T-cell (primary cell): ENCODE data around the gene KIF22. TPM values are rescaled to one million over a fixed set of nuclear protein-coding genes. Genes with fewer than 3 reads are reported as not detected.
A peak's percentile ranks its signal among the peaks of the same experiment; 100 is the strongest.

ENCODE experiments used
- ATAC-seq, 4 experiments: fragments of 200-7000 bp in 3 of 4; fragments of 150-1000 bp in 1 of 4; cut with Tn5 transposase; replicated peaks in 1 of 4; 1 replicate in 3 of 4; 2 replicates in 1 of 4; pipeline ENCODE4 v1.10.0; 2021; ENCODE audit warnings: moderate library complexity in 3 of 4, mild to moderate bottlenecking in 2 of 4, moderate number of reproducible peaks in 1 of 4
- CTCF ChIA-PET, 2 donors: fragments of 300-600 bp; sonication (Branson Sonifier 250); formaldehyde crosslinking; loops; one replicate each; lab custom pipeline; 2022; ENCODE audit warnings: antibody characterized with exemption in 2 of 2; lab: Charles Lee
- POLR2A ChIA-PET, 2 donors: fragments of 300-600 bp; sonication (Branson Sonifier 250); formaldehyde crosslinking; loops; one replicate each; lab custom pipeline; 2022; ENCODE audit warnings: antibody characterized with exemption in 2 of 2; lab: Charles Lee
- DNase-seq, 35 experiments: peaks; one replicate each; pipeline versions ENCODE4 v3.0.0 to v3.0.0-alpha.2; 2013 to 2023
- H3K27ac ChIP-seq: one replicate; pipeline ENCODE4 v1.5.1; 2013; ENCODE audit warnings: low read length
- H3K27me3 ChIP-seq, 2 experiments: replicated peaks in 1 of 2; 1 replicate in 1 of 2; 2 replicates in 1 of 2; pipeline versions ENCODE4 v1.6.1 to v1.7.0; 2013; ENCODE audit warnings: low read length in 1 of 2, mixed read lengths in 1 of 2; ENCODE audit not compliant: control insufficient read depth in 2 of 2, insufficient read depth in 2 of 2; ENCODE audit errors: extremely low read depth in 1 of 2
- H3K36me3 ChIP-seq, 2 donors: 1 replicate in 1 of 2; 2 replicates in 1 of 2; pipeline versions ENCODE4 v1.6.1 to v1.7.0; 2013; ENCODE audit warnings: low read length in 1 of 2; ENCODE audit not compliant: control insufficient read depth in 2 of 2, insufficient read depth in 1 of 2; ENCODE audit errors: extremely low read depth in 1 of 2
- H3K4me1 ChIP-seq, 2 experiments: 1 replicate in 1 of 2; 2 replicates in 1 of 2; pipeline versions ENCODE4 v1.6.1 to v1.7.0; 2013; ENCODE audit warnings: low read length in 2 of 2, mixed read lengths in 1 of 2; ENCODE audit not compliant: insufficient read depth in 2 of 2, control insufficient read depth in 1 of 2; ENCODE audit errors: extremely low read depth in 1 of 2
- H3K4me3 ChIP-seq, 2 donors: 1 replicate in 1 of 2; 2 replicates in 1 of 2; pipeline versions ENCODE4 v1.5.1 to v1.7.0; 2013; ENCODE audit warnings: mild to moderate bottlenecking in 2 of 2, low read length in 1 of 2, moderate library complexity in 1 of 2; ENCODE audit not compliant: control insufficient read depth in 1 of 2; ENCODE audit errors: extremely low read depth in 1 of 2
- H3K9me3 ChIP-seq: 2 replicates; pipeline ENCODE4 v1.7.0; 2013
- H3K27ac Mint-ChIP-seq, 2 donors: one replicate each; pipeline ENCODE4 v1.8.0; 2020 to 2021; ENCODE audit warnings: mild to moderate bottlenecking in 2 of 2, mixed read lengths in 2 of 2
- H3K27me3 Mint-ChIP-seq, 2 donors: one replicate each; pipeline ENCODE4 v1.8.0; 2021 to 2022; ENCODE audit warnings: mixed read lengths in 2 of 2
- H3K36me3 Mint-ChIP-seq: one replicate; pipeline ENCODE4 v1.8.0; 2021; ENCODE audit warnings: mixed read lengths
- H3K4me1 Mint-ChIP-seq, 3 donors: one replicate each; pipeline ENCODE4 v1.8.0; 2020 to 2022; ENCODE audit warnings: mixed read lengths in 3 of 3, mild to moderate bottlenecking in 1 of 3
- H3K4me3 Mint-ChIP-seq, 3 donors: one replicate each; pipeline ENCODE4 v1.8.0; 2020 to 2022; ENCODE audit warnings: mild to moderate bottlenecking in 3 of 3, mixed read lengths in 3 of 3, moderate library complexity in 3 of 3
- H3K9me3 Mint-ChIP-seq, 3 donors: one replicate each; pipeline ENCODE4 v1.8.0; 2020 to 2022; ENCODE audit warnings: mixed read lengths in 3 of 3
- WGBS: methylation state at CpG from one replicate; pipeline ENCODE4 v1.1.5; 2013; ENCODE audit warnings: missing lambda C conversion rate; ENCODE audit not compliant: insufficient coverage; 5-methylcytosine and 5-hydroxymethylcytosine counted together
- total RNA-seq, 35 experiments: library from RNA in 6 of 35; stranded (reverse) in 6 of 35; fragments of 120-200 nt in 1 of 35; gene quantifications; one replicate each; pipeline versions ENCODE4 v1.2.1 to v1.2.4 and lab custom pipeline; 2013 to 2026

KIF22 gene
- total RNA-seq, 5 donors from 2014 or later (not counting 1 experiment from before 2014, with no cell fraction given), result 84.1 to 95.2 (median 84.9) TPM

DNA sequence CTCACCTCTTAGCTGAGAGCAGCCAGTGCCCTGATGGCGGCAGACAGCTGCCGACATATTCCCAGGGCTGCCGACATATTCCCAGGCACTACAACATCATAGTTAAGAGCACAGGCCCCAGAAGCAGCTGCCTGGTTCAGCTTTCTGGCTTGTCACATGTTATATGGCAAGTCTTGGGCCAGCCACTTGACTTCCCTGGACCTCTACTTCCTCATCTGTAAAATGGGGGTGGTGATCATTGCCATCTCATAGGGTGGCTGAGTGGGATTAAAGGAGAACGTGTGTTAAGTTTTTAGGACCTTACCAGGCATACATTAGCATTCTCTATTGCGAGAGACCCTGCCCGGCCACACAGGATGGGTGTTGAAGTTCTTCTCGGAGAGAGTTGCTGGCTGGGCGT lies 53.4 kb downstream of the KIF22 start:
- ATAC-seq (no peak), DNase-seq (no peak)
- CTCF ChIA-PET, result interaction anchor here in 1 of 2 donors (0.6 kb wide), 1 partner anchor 18 kb away, joined by 6 read pairs; no protein-coding TSS in a partner anchor
- H3K4me1 Mint-ChIP-seq, result peaks cover 6 to 10% (median 6%) of the 10 kb centered on the region in 3 donors
- POLR2A ChIA-PET, result no interaction called here
- H3K27ac ChIP-seq, result no peak overlapping the region
- H3K27me3 ChIP-seq, result no peaks in the 10 kb centered on the region
- H3K9me3 Mint-ChIP-seq, result no peaks in the 10 kb centered on the region
- no peaks in the 10 kb centered on the region for H3K9me3 ChIP-seq
- no peak overlapping the region for H3K4me3 ChIP-seq
- H3K4me1 ChIP-seq, result peaks cover 0 to 9% of the 10 kb centered on the region in 2 experiments
- no peak overlapping the region for H3K4me3 Mint-ChIP-seq
- peaks cover 35% of the 10 kb centered on the region for H3K36me3 Mint-ChIP-seq
- no peaks in the 10 kb centered on the region for H3K27me3 Mint-ChIP-seq
- 98% methylated on average over 7 of the region's 8 CpGs for WGBS
- peak overlapping the region; percentile 42 to 45 for H3K27ac Mint-ChIP-seq
- H3K36me3 ChIP-seq, result peaks cover 34 to 83% of the 10 kb centered on the region in 2 donors

GRCh38 chr16:29844575-29845331 lies 54.2 kb downstream of the KIF22 start:
- peak overlapping the region in 1 of 2 donors; percentile 41 for H3K27ac Mint-ChIP-seq
- no peak overlapping the region for H3K4me3 Mint-ChIP-seq
- H3K9me3 Mint-ChIP-seq, result no peaks in the 10 kb centered on the region
- H3K27ac ChIP-seq, result no peak overlapping the region
- 97% methylated on average over 25 of the region's 28 CpGs for WGBS
- H3K27me3 Mint-ChIP-seq, result no peaks in the 10 kb centered on the region
- no peak overlapping the region for H3K4me3 ChIP-seq
- no peaks in the 10 kb centered on the region for H3K9me3 ChIP-seq
- peaks cover 6 to 12% (median 7%) of the 10 kb centered on the region in 3 donors for H3K4me1 Mint-ChIP-seq
- peaks cover 0 to 9% of the 10 kb centered on the region in 2 experiments for H3K4me1 ChIP-seq
- no peak for ATAC-seq
- CTCF ChIA-PET, result interaction anchor here (0.6 to 1.4 kb wide), 5 partner anchors 37 to 1210 kb away, joined by 4 to 8 read pairs (median 4); no protein-coding TSS in a partner anchor
- H3K36me3 ChIP-seq, result peaks cover 33 to 75% of the 10 kb centered on the region in 2 donors
- DNase-seq, result no peak
- peaks cover 31% of the 10 kb centered on the region for H3K36me3 Mint-ChIP-seq
- POLR2A ChIA-PET, result no interaction called here
- no peaks in the 10 kb centered on the region for H3K27me3 ChIP-seq

GRCh38 chr16:29845656-29846055 lies 55.1 kb downstream of the KIF22 start:
- no peak overlapping the region for H3K4me3 ChIP-seq
- H3K9me3 Mint-ChIP-seq, result no peaks in the 10 kb centered on the region
- CTCF ChIA-PET, result interaction anchor here (0.5 to 1.4 kb wide), 7 partner anchors 32 to 191 kb away, joined by 3 to 8 read pairs (median 4); no protein-coding TSS in a partner anchor
- H3K27ac ChIP-seq, result no peak overlapping the region
- ATAC-seq (no peak), DNase-seq (no peak)
- no peaks in the 10 kb centered on the region for H3K9me3 ChIP-seq
- H3K4me3 Mint-ChIP-seq, result no peak overlapping the region
- 98% methylated on average over 18 of the region's 18 CpGs for WGBS
- no peaks in the 10 kb centered on the region for H3K27me3 ChIP-seq
- H3K4me1 Mint-ChIP-seq, result peaks cover 6 to 13% (median 12%) of the 10 kb centered on the region in 3 donors
- H3K36me3 ChIP-seq, result peaks cover 25 to 66% of the 10 kb centered on the region in 2 donors
- peak overlapping the region; percentile 58 to 72 for H3K27ac Mint-ChIP-seq
- POLR2A ChIA-PET, result interaction anchor here in 1 of 2 donors (0.6 kb wide), 1 partner anchor 155 kb away, joined by 3 read pairs; no protein-coding TSS in a partner anchor
- peaks cover 0 to 9% of the 10 kb centered on the region in 2 experiments for H3K4me1 ChIP-seq
- peaks cover 24% of the 10 kb centered on the region for H3K36me3 Mint-ChIP-seq
- H3K27me3 Mint-ChIP-seq, result no peaks in the 10 kb centered on the region

DNA sequence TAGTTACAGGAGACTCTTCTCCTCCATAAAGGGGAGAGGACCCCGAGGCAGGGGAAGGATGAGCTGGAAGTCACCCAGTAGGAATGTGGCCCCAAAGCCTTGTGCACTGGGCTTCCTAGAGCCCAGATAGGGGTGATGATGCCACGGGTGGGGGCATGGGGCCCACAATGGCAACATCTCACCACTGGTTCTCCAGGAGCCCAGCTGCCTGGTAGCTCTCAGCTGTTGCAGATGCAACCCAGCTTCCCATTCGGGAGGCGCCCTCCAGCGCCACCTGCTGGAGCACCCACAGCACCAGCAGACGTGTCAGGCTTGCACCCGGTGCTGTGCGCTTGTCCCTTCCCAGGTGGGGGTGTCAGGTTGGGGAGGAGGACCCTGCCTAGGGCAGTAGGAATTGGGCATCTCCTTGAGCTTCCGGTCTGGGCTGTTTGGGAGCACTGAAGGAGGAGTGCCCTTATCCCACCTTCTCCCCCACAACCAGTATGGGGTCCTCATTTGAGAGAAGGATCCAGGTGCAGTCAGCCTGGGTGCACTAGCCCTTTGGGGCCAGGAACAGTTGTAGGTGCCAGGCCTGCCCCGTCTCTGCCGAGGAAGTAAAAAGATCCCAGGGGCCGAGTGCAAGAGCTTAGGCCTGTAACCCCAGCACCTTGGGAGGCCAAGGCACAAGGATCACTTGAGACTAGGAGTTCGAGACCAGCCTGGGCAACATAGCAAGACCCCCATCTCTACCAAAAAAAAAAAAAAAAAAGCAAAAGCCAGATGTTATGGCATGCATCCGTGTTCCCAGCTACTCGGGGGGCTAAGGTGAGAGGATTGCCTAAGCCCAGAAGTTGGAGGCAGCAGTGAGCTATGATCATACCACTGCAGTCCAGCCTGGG lies 58.1 kb downstream of the KIF22 start:
- CTCF ChIA-PET, result interaction anchor here (0.5 to 3.4 kb wide), 31 partner anchors 8 to 1043 kb away, joined by 3 to 66 read pairs (median 4); partner anchors contain the start of genes KIF22 (in 1 of the 2), PAGR1 (in 1 of the 2), QPRT (in 1 of the 2) and TAOK2 (in 1 of the 2)
- H3K27ac ChIP-seq, result no peak overlapping the region
- POLR2A ChIA-PET, result interaction anchor here (0.5 to 0.8 kb wide), 9 partner anchors 16 to 838 kb away, joined by 3 to 7 read pairs (median 4); no protein-coding TSS in a partner anchor
- H3K9me3 Mint-ChIP-seq, result no peaks in the 10 kb centered on the region
- peaks cover 0 to 9% of the 10 kb centered on the region in 2 experiments for H3K4me1 ChIP-seq
- H3K4me1 Mint-ChIP-seq, result peaks cover 5 to 13% (median 12%) of the 10 kb centered on the region in 3 donors
- no peaks in the 10 kb centered on the region for H3K27me3 Mint-ChIP-seq
- 12% methylated on average over 5 of the region's 15 CpGs for WGBS
- H3K27me3 ChIP-seq, result no peaks in the 10 kb centered on the region
- H3K36me3 ChIP-seq, result peaks cover 16 to 41% of the 10 kb centered on the region in 2 donors
- no peak overlapping the region for H3K4me3 ChIP-seq
- no peak overlapping the region for H3K4me3 Mint-ChIP-seq
- peak overlapping the region; percentile 69 to 72 for H3K27ac Mint-ChIP-seq
- ATAC-seq (peak; percentile 90 to 94 (median 92)), DNase-seq (peak; percentile 59 to 88 (median 78))
- no peaks in the 10 kb centered on the region for H3K9me3 ChIP-seq
- peaks cover 19% of the 10 kb centered on the region for H3K36me3 Mint-ChIP-seq

DNA sequence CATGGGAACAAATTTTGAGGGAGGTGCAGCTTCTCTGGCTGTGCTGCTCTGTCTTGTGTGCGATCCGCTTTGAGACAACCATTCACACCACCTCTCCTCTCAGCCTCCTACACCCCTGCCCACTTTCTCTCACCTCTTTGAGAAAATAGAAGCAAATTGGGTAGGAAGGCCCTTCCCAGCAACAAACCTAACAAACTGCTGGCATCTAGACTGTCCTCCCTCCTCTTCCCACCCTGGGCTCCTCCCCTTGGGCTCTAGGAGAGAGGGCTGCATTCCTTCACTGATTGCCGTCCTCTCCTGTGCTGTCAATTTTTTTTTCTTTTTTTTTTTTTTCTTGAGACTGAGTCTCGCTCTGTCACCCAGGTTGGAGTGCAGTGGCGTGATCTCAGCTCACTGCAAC lies 59.0 kb downstream of the KIF22 start:
- WGBS, result 60% methylated on average over 1 of the region's 5 CpGs
- POLR2A ChIA-PET, result interaction anchor here (0.6 to 0.8 kb wide), 3 partner anchors 41 to 161 kb away, joined by 4 to 7 read pairs (median 6); no protein-coding TSS in a partner anchor
- H3K27ac Mint-ChIP-seq, result peak overlapping the region; percentile 27 to 69
- no peak overlapping the region for H3K4me3 Mint-ChIP-seq
- Histone ChIP-seq H3K4me3 (no peak overlapping the region), H3K9me3 (no peaks in the 10 kb centered on the region), H3K4me1 (peaks cover 0 to 9% of the 10 kb centered on the region in 2 experiments), H3K36me3 (peaks cover 12 to 34% of the 10 kb centered on the region in 2 donors), H3K27ac (no peak overlapping the region), H3K27me3 (no peaks in the 10 kb centered on the region)
- DNase-seq (no peak), ATAC-seq (no peak)
- no peaks in the 10 kb centered on the region for H3K27me3 Mint-ChIP-seq
- no peaks in the 10 kb centered on the region for H3K9me3 Mint-ChIP-seq
- CTCF ChIA-PET, result interaction anchor here (0.6 to 3.4 kb wide), 6 partner anchors 42 to 1405 kb away, joined by 3 to 66 read pairs (median 6); partner anchors contain the start of gene TLCD3B (in 1 of the 2)
- H3K36me3 Mint-ChIP-seq, result peaks cover 15% of the 10 kb centered on the region
- H3K4me1 Mint-ChIP-seq, result peaks cover 5 to 13% (median 10%) of the 10 kb centered on the region in 3 donors
